Measurements from ENCODE around the gene RAP2B.
A peak's percentile ranks its signal among the peaks of the same experiment; 100 is the strongest.

RAP2B gene

DNA sequence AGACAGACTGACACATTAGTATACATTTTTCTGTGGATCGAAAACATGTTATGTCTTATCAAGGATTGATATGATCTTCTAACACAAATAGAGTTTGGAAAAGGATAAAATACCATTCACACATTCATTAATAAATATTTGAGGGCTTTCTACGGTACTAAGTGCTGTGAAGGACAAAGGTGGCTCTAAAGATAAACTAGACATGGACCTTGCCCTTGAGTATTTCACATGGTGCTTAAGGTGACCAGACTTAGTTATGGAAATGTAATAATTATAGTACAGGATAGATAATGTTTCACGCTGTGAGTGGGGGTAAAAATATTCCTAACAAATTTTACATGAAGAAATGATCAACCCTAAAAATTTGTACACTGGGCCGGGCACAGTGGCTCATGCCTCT lies 3.8 kb upstream of the RAP2B start:
- no peaks in the 10 kb centered on the region for H3K27me3 ChIP-seq (ENCODE audit: insufficient read depth, poor library complexity, severe bottlenecking)
- TF ChIP-seq POLR2AphosphoS5 (IDR thresholded peaks at IDR 0.05; ENCODE audit: low read depth) (no peak), GABPA (IDR thresholded peaks at IDR 0.05; ENCODE audit: low read depth) (no peak), SPI1 (IDR thresholded peaks at IDR 0.05; ENCODE audit: borderline replicate concordance, low read depth) (no peak), REST (IDR thresholded peaks at IDR 0.05; ENCODE audit: insufficient replicate concordance, low read depth) (no peak)
- TF ChIP-seq, protein P1, sequence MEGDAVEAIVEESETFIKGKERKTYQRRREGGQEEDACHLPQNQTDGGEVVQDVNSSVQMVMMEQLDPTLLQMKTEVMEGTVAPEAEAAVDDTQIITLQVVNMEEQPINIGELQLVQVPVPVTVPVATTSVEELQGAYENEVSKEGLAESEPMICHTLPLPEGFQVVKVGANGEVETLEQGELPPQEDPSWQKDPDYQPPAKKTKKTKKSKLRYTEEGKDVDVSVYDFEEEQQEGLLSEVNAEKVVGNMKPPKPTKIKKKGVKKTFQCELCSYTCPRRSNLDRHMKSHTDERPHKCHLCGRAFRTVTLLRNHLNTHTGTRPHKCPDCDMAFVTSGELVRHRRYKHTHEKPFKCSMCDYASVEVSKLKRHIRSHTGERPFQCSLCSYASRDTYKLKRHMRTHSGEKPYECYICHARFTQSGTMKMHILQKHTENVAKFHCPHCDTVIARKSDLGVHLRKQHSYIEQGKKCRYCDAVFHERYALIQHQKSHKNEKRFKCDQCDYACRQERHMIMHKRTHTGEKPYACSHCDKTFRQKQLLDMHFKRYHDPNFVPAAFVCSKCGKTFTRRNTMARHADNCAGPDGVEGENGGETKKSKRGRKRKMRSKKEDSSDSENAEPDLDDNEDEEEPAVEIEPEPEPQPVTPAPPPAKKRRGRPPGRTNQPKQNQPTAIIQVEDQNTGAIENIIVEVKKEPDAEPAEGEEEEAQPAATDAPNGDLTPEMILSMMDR (IDR thresholded peaks at IDR 0.05; ENCODE audit: insufficient read depth, low read length) = no peak
- DNase-seq (ENCODE audit: low read depth in 1 of 2, low spot score in 1 of 2) = no peak
- no peak overlapping the region for H3K4me3 ChIP-seq (replicated peaks; ENCODE audit: insufficient read depth, low read length)
- no peak overlapping the region for H3K27ac ChIP-seq (replicated peaks)

GRCh38 chr3:153158961-153159735 lies 2.9 kb upstream of the RAP2B start:
- Histone ChIP-seq H3K4me3 (replicated peaks; ENCODE audit: insufficient read depth, low read length) (no peak overlapping the region), H3K27ac (replicated peaks) (no peak overlapping the region), H3K27me3 (ENCODE audit: insufficient read depth, poor library complexity, severe bottlenecking) (no peaks in the 10 kb centered on the region)
- no peak for DNase-seq (ENCODE audit: low read depth in 1 of 2, low spot score in 1 of 2)
- TF ChIP-seq GABPA (IDR thresholded peaks at IDR 0.05; ENCODE audit: low read depth) = no peak

- Histone ChIP-seq H3K27ac (replicated peaks) (peak overlapping the region; percentile 75), H3K4me3 (replicated peaks; ENCODE audit: insufficient read depth, low read length) (peak overlapping the region; percentile 90)
- no peak for TF ChIP-seq GABPA (IDR thresholded peaks at IDR 0.05; ENCODE audit: low read depth)
- TF ChIP-seq POLR2AphosphoS5 (IDR thresholded peaks at IDR 0.05; ENCODE audit: low read depth) = no peak
- TF ChIP-seq, protein P1 (IDR thresholded peaks at IDR 0.05; ENCODE audit: insufficient read depth, low read length) = no peak
- no peak for TF ChIP-seq REST (IDR thresholded peaks at IDR 0.05; ENCODE audit: insufficient replicate concordance, low read depth)
- no peak for TF ChIP-seq SPI1 (IDR thresholded peaks at IDR 0.05; ENCODE audit: borderline replicate concordance, low read depth)
Measured at GRCh38 chr3:153159771-153160397, 2.1 kb upstream of the RAP2B start.

DNA sequence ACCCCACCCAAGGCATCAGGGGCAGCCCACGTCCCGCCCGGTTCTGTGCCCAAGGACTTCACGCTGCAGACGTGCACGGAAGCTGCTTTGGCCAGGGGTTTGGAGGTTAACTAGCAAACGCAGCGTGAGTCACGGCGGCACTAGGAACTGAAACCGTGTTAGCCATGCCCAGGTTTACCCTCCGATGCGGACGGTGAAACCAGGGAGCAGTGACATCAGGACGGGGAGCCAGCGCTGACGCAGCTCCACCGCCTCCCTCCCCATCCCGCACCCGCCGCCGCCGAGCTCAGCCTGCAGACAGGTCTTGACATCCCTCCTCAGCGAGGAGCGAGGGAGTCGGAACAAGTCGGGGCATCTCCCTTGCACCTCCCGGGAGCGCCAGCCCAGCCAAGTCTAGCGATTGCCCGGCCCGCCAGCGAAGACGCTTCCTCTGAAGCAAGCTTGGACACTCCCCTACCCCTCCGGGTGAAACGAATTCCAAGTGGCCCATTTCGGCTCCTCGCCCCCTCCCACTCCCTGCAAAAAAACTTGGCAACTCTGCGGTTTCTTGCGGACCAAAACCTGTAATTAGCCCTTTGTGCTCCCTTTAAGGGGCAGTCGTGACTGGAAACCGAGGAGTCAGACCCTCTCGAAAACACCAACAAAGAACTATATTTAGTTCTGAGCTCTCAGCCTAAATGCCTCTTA lies 1.4 kb upstream of the RAP2B start:
- H3K4me3 ChIP-seq (replicated peaks; ENCODE audit: insufficient read depth, low read length) = peak overlapping the region; percentile 90
- DNase-seq (ENCODE audit: low read depth in 1 of 2, low spot score in 1 of 2) = peak; percentile 70 to 73
- H3K27ac ChIP-seq (replicated peaks) = peak overlapping the region; percentile 75
- H3K27me3 ChIP-seq (ENCODE audit: insufficient read depth, poor library complexity, severe bottlenecking) = no peaks in the 10 kb centered on the region
- TF ChIP-seq, protein P1 (IDR thresholded peaks at IDR 0.05; ENCODE audit: insufficient read depth, low read length) = no peak
- TF ChIP-seq REST (IDR thresholded peaks at IDR 0.05; ENCODE audit: insufficient replicate concordance, low read depth) = no peak
- no peak for TF ChIP-seq GABPA (IDR thresholded peaks at IDR 0.05; ENCODE audit: low read depth)
- no peak for TF ChIP-seq SPI1 (IDR thresholded peaks at IDR 0.05; ENCODE audit: borderline replicate concordance, low read depth)
- no peak for TF ChIP-seq POLR2AphosphoS5 (IDR thresholded peaks at IDR 0.05; ENCODE audit: low read depth)

More at GRCh38 chr3:153159771-153160397, 2.1 kb upstream of the RAP2B start:
- DNase-seq (ENCODE audit: low read depth in 1 of 2, low spot score in 1 of 2) = no peak
- H3K27me3 ChIP-seq (ENCODE audit: insufficient read depth, poor library complexity, severe bottlenecking) = no peaks in the 10 kb centered on the region

Data from HL-60 (cell line).